ENCODE data around the gene INSR. TPM values are rescaled to one million over a fixed set of nuclear protein-coding genes. Genes with fewer than 3 reads are reported as not detected.
A peak's percentile ranks its signal among the peaks of the same experiment; 100 is the strongest.

The INSR gene
- total and polyA plus RNA-seq, 9 donors: 7.9 to 17.9 (median 13.6) TPM

- Histone ChIP-seq H3K9me3 (replicated peaks; ENCODE audit: control insufficient read depth, low read depth, low read length) (no peaks in the 10 kb centered on the region), H3K36me3 (ENCODE audit: control insufficient read depth, insufficient read depth, low read length) (no peaks in the 10 kb centered on the region), H3K4me1 (ENCODE audit: control insufficient read depth, insufficient read depth, low read length) (peaks cover 17% of the 10 kb centered on the region), H3K4me3 (ENCODE audit: low read length) (peak overlapping the region; percentile 52), H3K27ac (ENCODE audit: low read length) (peak overlapping the region; percentile 98), H3K27me3 (ENCODE audit: control insufficient read depth, insufficient read depth, low read length) (peaks cover 2% of the 10 kb centered on the region)
- DNase-seq: peak; percentile 98
- WGBS (ENCODE audit: insufficient coverage): 0% methylated on average over 17 of the region's 27 CpGs
Observed at GRCh38 chr19:7197119-7197759, 97.0 kb downstream of the INSR start.

GRCh38 chr19:7196763-7197118, 97.5 kb downstream of the INSR start:
- WGBS (ENCODE audit: insufficient coverage): 0% methylated on average over 1 of the region's 8 CpGs
- H3K4me3 ChIP-seq (ENCODE audit: low read length): peak overlapping the region; percentile 52
- peaks cover 17% of the 10 kb centered on the region for H3K4me1 ChIP-seq (ENCODE audit: control insufficient read depth, insufficient read depth, low read length)
- H3K9me3 ChIP-seq (replicated peaks; ENCODE audit: control insufficient read depth, low read depth, low read length): no peaks in the 10 kb centered on the region
- DNase-seq: peak; percentile 81
- no peaks in the 10 kb centered on the region for H3K36me3 ChIP-seq (ENCODE audit: control insufficient read depth, insufficient read depth, low read length)
- peaks cover 2% of the 10 kb centered on the region for H3K27me3 ChIP-seq (ENCODE audit: control insufficient read depth, insufficient read depth, low read length)
- peak overlapping the region; percentile 98 for H3K27ac ChIP-seq (ENCODE audit: low read length)

- Histone ChIP-seq H3K36me3 (ENCODE audit: control insufficient read depth, insufficient read depth, low read length) (no peaks in the 10 kb centered on the region), H3K27me3 (ENCODE audit: control insufficient read depth, insufficient read depth, low read length) (peaks cover 2% of the 10 kb centered on the region), H3K4me1 (ENCODE audit: control insufficient read depth, insufficient read depth, low read length) (peaks cover 17% of the 10 kb centered on the region), H3K4me3 (ENCODE audit: low read length) (no peak overlapping the region), H3K9me3 (replicated peaks; ENCODE audit: control insufficient read depth, low read depth, low read length) (no peaks in the 10 kb centered on the region), H3K27ac (ENCODE audit: low read length) (no peak overlapping the region)
- DNase-seq: no peak
- no CpG with 5 or more reads among the region's 5 CpGs for whole genome bisulfite sequencing (ENCODE audit: insufficient coverage)
Observed at GRCh38 chr19:7195046-7195445, 99.2 kb downstream of the INSR start.

GRCh38 chr19:7194566-7194965, 99.6 kb downstream of the INSR start:
- Histone ChIP-seq H3K4me3 (ENCODE audit: low read length) (no peak overlapping the region), H3K27ac (ENCODE audit: low read length) (no peak overlapping the region), H3K9me3 (replicated peaks; ENCODE audit: control insufficient read depth, low read depth, low read length) (no peaks in the 10 kb centered on the region), H3K36me3 (ENCODE audit: control insufficient read depth, insufficient read depth, low read length) (no peaks in the 10 kb centered on the region), H3K27me3 (ENCODE audit: control insufficient read depth, insufficient read depth, low read length) (peaks cover 2% of the 10 kb centered on the region), H3K4me1 (ENCODE audit: control insufficient read depth, insufficient read depth, low read length) (peaks cover 17% of the 10 kb centered on the region)
- WGBS (ENCODE audit: insufficient coverage): no CpG with 5 or more reads among the region's 9 CpGs
- DNase-seq: no peak

- 10% methylated on average over 2 of the region's 7 CpGs for WGBS (ENCODE audit: insufficient coverage)
- peaks cover 5% of the 10 kb centered on the region for H3K4me1 ChIP-seq (ENCODE audit: control insufficient read depth, insufficient read depth, low read length)
- H3K36me3 ChIP-seq (ENCODE audit: control insufficient read depth, insufficient read depth, low read length): no peaks in the 10 kb centered on the region
- no peaks in the 10 kb centered on the region for H3K27me3 ChIP-seq (ENCODE audit: control insufficient read depth, insufficient read depth, low read length)
- no peak overlapping the region for H3K27ac ChIP-seq (ENCODE audit: low read length)
- no peaks in the 10 kb centered on the region for H3K9me3 ChIP-seq (replicated peaks; ENCODE audit: control insufficient read depth, low read depth, low read length)
- H3K4me3 ChIP-seq (ENCODE audit: low read length): no peak overlapping the region
- no peak for DNase-seq
Observed at GRCh38 chr19:7191946-7192691, 102.1 kb downstream of the INSR start.

GRCh38 chr19:7188698-7189629, 105.2 kb downstream of the INSR start:
- WGBS (ENCODE audit: insufficient coverage): 61% methylated on average over 3 of the region's 12 CpGs
- Histone ChIP-seq H3K36me3 (ENCODE audit: control insufficient read depth, insufficient read depth, low read length) (peaks cover 6% of the 10 kb centered on the region), H3K27ac (ENCODE audit: low read length) (peak overlapping the region; percentile 57), H3K4me1 (ENCODE audit: control insufficient read depth, insufficient read depth, low read length) (no peaks in the 10 kb centered on the region), H3K4me3 (ENCODE audit: low read length) (no peak overlapping the region), H3K27me3 (ENCODE audit: control insufficient read depth, insufficient read depth, low read length) (no peaks in the 10 kb centered on the region), H3K9me3 (replicated peaks; ENCODE audit: control insufficient read depth, low read depth, low read length) (peaks cover 3% of the 10 kb centered on the region)
- peak; percentile 60 for DNase-seq

GRCh38 chr19:7187605-7188339, 106.4 kb downstream of the INSR start:
- Histone ChIP-seq H3K4me1 (ENCODE audit: control insufficient read depth, insufficient read depth, low read length) (peaks cover 10% of the 10 kb centered on the region), H3K4me3 (ENCODE audit: low read length) (no peak overlapping the region), H3K27ac (ENCODE audit: low read length) (no peak overlapping the region), H3K9me3 (replicated peaks; ENCODE audit: control insufficient read depth, low read depth, low read length) (peaks cover 3% of the 10 kb centered on the region), H3K27me3 (ENCODE audit: control insufficient read depth, insufficient read depth, low read length) (no peaks in the 10 kb centered on the region), H3K36me3 (ENCODE audit: control insufficient read depth, insufficient read depth, low read length) (peaks cover 7% of the 10 kb centered on the region)
- 89% methylated on average over 5 of the region's 10 CpGs for WGBS (ENCODE audit: insufficient coverage)
- DNase-seq: no peak

GRCh38 chr19:7182489-7182888, 111.7 kb downstream of the INSR start:
- peaks cover 3% of the 10 kb centered on the region for H3K9me3 ChIP-seq (replicated peaks; ENCODE audit: control insufficient read depth, low read depth, low read length)
- no peaks in the 10 kb centered on the region for H3K27me3 ChIP-seq (ENCODE audit: control insufficient read depth, insufficient read depth, low read length)
- H3K4me3 ChIP-seq (ENCODE audit: low read length): no peak overlapping the region
- peaks cover 44% of the 10 kb centered on the region for H3K4me1 ChIP-seq (ENCODE audit: control insufficient read depth, insufficient read depth, low read length)
- peak overlapping the region; percentile 96 for H3K27ac ChIP-seq (ENCODE audit: low read length)
- no CpG with 5 or more reads among the region's 5 CpGs for WGBS (ENCODE audit: insufficient coverage)
- H3K36me3 ChIP-seq (ENCODE audit: control insufficient read depth, insufficient read depth, low read length): peaks cover 7% of the 10 kb centered on the region
- no peak for DNase-seq

- Histone ChIP-seq H3K4me1 (ENCODE audit: control insufficient read depth, insufficient read depth, low read length) (peaks cover 44% of the 10 kb centered on the region), H3K36me3 (ENCODE audit: control insufficient read depth, insufficient read depth, low read length) (peaks cover 11% of the 10 kb centered on the region), H3K9me3 (replicated peaks; ENCODE audit: control insufficient read depth, low read depth, low read length) (peaks cover 3% of the 10 kb centered on the region), H3K27ac (ENCODE audit: low read length) (peak overlapping the region; percentile 78), H3K4me3 (ENCODE audit: low read length) (no peak overlapping the region), H3K27me3 (ENCODE audit: control insufficient read depth, insufficient read depth, low read length) (no peaks in the 10 kb centered on the region)
- no CpG with 5 or more reads among the region's 3 CpGs for WGBS (ENCODE audit: insufficient coverage)
- no peak for DNase-seq
Observed at GRCh38 chr19:7179917-7180306, 114.3 kb downstream of the INSR start.
